BJ (cell line): ENCODE data around the gene ZNF618. TPM values are rescaled to one million over a fixed set of nuclear protein-coding genes. Genes with fewer than 3 reads are reported as not detected.
A peak's percentile ranks its signal among the peaks of the same experiment; 100 is the strongest.

ENCODE experiments used
- CTCF ChIA-PET: fragments of 350-600 bp; formaldehyde crosslinking; extraction: SDS; loops from one replicate; lab custom pipeline; 2021; ENCODE audit warnings: antibody characterized with exemption, inconsistent platforms; lab: Yijun Ruan, JAX
- POLR2A ChIA-PET: fragments of 300-600 bp; sonication (Branson Sonifier 250); formaldehyde crosslinking; extraction: SDS; loops from one replicate; lab custom pipeline; 2021; ENCODE audit warnings: antibody characterized with exemption; lab: Charles Lee
- DNase-seq: peaks from one replicate; pipeline ENCODE4 v3.0.0-alpha.2; 2011; ENCODE audit warnings: low read depth
- H3K27me3 ChIP-seq: 2 replicates; pipeline ENCODE4 v1.6.0; 2011; ENCODE audit warnings: low read length; ENCODE audit not compliant: control insufficient read depth, insufficient read depth
- H3K36me3 ChIP-seq: 2 replicates; pipeline ENCODE4 v1.5.1; 2011; ENCODE audit warnings: low read length; ENCODE audit not compliant: control insufficient read depth, insufficient read depth
- H3K4me3 ChIP-seq: 2 replicates; pipeline ENCODE4 v1.5.1; 2011; ENCODE audit warnings: low read depth, mild to moderate bottlenecking, control low read depth, low read length
- polyA plus RNA-seq: library from polyadenylated mRNA; depleted of rRNA; stranded (reverse); fragments of >200 nt; gene quantifications from 2 replicates; pipeline ENCODE4 v1.2.3, GENCODE V29; 2011
- TF ChIP-seq, protein P1 (sequence below): IDR thresholded peaks from 2 replicates; pipeline ENCODE4 v1.5.1; 2011; ENCODE audit warnings: low read depth, mild to moderate bottlenecking, control low read depth, inconsistent platforms, low read length, moderate library complexity; ENCODE audit not compliant: insufficient read depth

The ZNF618 gene
- polyA plus RNA-seq, 1 experiment = 5.4 TPM

DNA sequence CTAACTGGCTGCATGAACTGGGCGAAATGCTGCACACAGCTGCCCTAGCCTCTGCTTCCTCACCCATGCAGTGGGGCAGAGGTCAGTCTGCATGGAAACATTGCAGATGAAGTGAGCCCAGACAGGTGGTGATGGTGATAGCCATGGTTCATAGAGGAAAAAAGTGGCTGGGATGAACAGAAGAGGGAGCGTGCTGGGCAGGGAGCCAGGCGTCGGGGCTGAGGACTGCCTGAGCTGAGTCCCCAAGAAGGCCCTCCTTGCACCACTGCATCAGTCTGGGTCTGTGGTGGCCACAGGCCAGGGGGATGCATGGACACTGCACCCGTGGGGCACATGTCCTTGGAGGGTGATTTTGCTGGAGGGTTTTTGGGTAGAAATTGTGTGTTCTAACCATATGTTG is 121.5 kb downstream of the ZNF618 start:
- peaks cover 13% of the 10 kb centered on the region for H3K36me3 ChIP-seq
- TF ChIP-seq, protein P1, sequence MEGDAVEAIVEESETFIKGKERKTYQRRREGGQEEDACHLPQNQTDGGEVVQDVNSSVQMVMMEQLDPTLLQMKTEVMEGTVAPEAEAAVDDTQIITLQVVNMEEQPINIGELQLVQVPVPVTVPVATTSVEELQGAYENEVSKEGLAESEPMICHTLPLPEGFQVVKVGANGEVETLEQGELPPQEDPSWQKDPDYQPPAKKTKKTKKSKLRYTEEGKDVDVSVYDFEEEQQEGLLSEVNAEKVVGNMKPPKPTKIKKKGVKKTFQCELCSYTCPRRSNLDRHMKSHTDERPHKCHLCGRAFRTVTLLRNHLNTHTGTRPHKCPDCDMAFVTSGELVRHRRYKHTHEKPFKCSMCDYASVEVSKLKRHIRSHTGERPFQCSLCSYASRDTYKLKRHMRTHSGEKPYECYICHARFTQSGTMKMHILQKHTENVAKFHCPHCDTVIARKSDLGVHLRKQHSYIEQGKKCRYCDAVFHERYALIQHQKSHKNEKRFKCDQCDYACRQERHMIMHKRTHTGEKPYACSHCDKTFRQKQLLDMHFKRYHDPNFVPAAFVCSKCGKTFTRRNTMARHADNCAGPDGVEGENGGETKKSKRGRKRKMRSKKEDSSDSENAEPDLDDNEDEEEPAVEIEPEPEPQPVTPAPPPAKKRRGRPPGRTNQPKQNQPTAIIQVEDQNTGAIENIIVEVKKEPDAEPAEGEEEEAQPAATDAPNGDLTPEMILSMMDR = no peak
- H3K27me3 ChIP-seq = no peaks in the 10 kb centered on the region
- ChIA-PET POLR2A (no interaction called here), CTCF (interaction anchor here (0.6 to 1.3 kb wide), 2 partner anchors 23 to 36 kb away, joined by 4 read pairs; no protein-coding TSS in a partner anchor)
- no peak overlapping the region for H3K4me3 ChIP-seq
- no peak for DNase-seq

DNA sequence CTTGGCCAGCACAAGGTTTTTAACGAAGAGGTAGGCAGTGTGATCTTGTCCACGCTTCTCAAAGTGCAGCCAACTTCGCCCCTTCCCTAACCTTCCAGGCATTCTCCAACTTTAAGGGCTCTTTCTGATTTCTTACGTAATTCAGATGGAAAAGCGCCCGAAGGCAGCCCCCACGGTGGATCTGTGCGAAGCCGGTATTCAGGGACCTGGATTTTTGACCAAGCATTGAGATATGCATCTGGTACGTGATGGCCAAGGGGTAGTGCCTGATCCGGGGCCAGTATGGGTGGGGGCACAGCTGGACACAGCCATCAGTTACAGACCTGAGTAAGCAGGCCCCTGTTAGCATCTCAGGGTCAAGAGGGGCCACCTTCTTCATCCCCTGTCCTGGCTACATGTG is 122.0 kb downstream of the ZNF618 start:
- DNase-seq = no peak
- H3K4me3 ChIP-seq = no peak overlapping the region
- H3K36me3 ChIP-seq = peaks cover 13% of the 10 kb centered on the region
- TF ChIP-seq, protein P1 = no peak
- ChIA-PET POLR2A (no interaction called here), CTCF (no interaction called here)
- H3K27me3 ChIP-seq = no peaks in the 10 kb centered on the region

DNA sequence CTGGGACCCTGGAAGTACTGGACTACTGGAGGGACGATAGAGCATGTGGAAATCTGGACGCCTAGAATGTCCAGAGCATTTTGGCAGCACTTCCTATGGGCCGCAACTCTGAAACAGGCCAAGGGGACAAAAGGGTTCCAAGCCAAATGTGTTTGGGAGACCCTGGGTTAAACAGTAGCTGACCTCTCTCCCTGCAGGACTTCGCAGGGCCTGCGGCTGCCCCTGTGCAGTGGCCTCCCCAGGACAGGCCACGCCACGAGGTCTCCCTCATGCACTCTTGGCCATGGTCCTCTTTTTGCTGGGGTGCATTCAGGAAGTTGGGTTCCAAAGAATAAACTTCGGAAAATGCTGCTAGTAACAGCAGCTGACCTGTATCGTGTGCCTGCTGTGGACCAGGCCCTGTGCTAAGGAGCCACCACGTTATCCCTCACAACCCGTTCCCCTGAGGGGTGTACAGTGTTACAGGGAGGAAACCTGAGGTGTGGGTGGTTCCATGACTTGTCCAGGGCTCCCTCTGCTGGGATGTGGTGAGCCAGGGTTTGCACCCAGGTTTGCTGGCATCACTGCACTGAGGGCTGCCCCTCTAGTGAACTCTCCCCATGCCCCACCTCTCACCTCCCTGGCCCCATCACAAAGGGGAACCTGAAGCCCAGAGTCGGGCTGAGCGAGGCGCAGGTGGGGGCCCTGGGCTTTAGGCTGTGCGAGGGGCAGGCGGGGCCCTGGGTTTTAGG is 122.6 kb downstream of the ZNF618 start:
- no peak for DNase-seq
- ChIA-PET CTCF (interaction anchor here (0.9 kb wide), 1 partner anchor 192 kb away, joined by 3 read pairs; no protein-coding TSS in a partner anchor), POLR2A (no interaction called here)
- H3K27me3 ChIP-seq = no peaks in the 10 kb centered on the region
- no peak overlapping the region for H3K4me3 ChIP-seq
- TF ChIP-seq, protein P1 = peak; percentile 46
- peaks cover 13% of the 10 kb centered on the region for H3K36me3 ChIP-seq

DNA sequence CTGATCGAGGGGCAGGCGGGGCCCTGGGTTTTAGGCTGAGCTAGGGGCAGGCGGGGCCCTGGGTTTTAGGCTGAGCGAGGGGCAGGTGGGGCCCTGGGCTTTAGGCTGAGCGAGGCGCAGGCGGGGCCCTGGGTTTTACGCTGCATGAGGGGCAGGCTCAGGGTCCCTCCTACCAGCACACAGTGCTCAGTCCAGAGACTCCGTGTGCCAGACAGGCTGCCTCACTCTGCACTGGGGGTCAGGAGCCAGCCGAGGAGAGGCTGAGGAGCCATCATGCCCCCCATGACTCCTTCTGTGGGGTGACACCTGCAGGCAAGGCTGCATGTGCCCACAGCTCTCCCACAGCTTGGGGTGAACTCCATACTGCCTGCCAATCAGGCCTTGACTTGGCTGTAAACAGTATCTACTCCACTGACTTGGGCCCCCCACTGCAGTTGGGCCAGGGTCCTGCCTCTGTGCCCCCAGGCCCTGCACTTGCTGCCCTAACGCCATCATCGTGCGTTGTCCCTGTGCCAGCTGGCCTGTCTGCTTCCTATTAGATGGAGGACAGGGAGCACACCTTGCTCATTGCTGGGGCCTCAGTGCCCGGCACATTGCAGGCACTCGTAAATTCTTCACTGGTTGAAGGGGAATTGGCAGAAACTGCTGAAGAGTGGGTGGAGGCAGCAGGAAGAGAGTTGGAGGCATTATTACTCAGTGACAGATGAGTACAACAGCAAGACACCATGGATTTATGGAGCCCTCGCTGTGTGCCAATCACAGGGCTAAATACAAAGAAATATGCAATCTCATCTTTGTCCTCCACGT is 123.3 kb downstream of the ZNF618 start:
- POLR2A ChIA-PET = no interaction called here
- Histone ChIP-seq H3K4me3 (no peak overlapping the region), H3K27me3 (no peaks in the 10 kb centered on the region), H3K36me3 (peaks cover 11% of the 10 kb centered on the region)
- TF ChIP-seq, protein P1 = no peak
- no peak for DNase-seq
- CTCF ChIA-PET = interaction anchor here (0.6 to 0.9 kb wide), 2 partner anchors 98 to 193 kb away, joined by 3 read pairs; no protein-coding TSS in a partner anchor

DNA sequence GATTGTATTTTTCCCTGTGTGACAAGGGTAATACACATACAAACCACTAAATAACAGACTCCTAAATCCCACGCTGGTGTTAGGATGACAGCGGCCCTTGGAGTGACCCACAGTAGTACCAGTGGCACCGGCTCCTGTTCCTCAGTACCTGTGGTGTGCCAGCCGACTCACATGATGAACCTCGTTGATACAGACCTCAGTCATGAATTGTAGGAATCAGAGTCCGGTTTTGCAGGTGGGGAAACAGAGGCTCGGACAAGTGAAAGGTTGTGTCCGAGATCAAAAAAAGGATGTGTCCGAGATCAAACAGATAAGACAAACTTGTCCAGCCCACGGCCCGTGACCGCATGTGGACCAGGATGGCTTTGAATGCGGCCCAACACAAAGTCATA is 124.0 kb downstream of the ZNF618 start:
- POLR2A ChIA-PET = no interaction called here
- no peak for DNase-seq
- TF ChIP-seq, protein P1 = no peak
- CTCF ChIA-PET = interaction anchor here (0.6 to 0.9 kb wide), 2 partner anchors 98 to 194 kb away, joined by 3 read pairs; no protein-coding TSS in a partner anchor
- H3K36me3 ChIP-seq = peaks cover 13% of the 10 kb centered on the region
- H3K27me3 ChIP-seq = no peaks in the 10 kb centered on the region
- no peak overlapping the region for H3K4me3 ChIP-seq
